HPDE6-E6E7 (cell line): ENCODE results near the gene CKAP2L.

Experiments
- DNase-seq: peaks from one replicate; pipeline ENCODE4 v3.0.0; 2011; ENCODE audit warnings: missing footprints; ENCODE audit errors: extremely low spot score

CKAP2L gene

DNA sequence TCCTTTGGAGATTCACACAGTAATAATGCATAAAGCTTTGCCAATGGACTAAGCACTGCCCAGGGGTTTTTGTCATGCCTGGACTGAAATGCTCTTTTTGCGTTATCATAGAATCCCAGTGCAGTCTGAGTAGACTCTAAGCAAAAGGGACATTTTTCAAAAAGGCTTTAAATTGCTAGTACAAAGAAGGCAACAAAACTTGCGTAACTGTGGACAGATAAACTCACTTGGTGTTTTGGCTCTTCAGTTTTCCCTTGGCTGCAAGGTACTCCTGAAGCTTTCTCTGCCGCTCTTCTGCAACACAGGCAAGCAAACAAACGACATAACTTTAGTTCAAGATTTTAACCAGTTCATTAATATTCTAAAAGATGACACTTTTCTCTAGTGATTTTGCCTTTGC, 2.1 kb downstream of the CKAP2L start:
- DNase-seq, result no peak

- DNase-seq, result no peak
Measured at GRCh38 chr2:112760149-112760548, 4.3 kb downstream of the CKAP2L start.

DNA sequence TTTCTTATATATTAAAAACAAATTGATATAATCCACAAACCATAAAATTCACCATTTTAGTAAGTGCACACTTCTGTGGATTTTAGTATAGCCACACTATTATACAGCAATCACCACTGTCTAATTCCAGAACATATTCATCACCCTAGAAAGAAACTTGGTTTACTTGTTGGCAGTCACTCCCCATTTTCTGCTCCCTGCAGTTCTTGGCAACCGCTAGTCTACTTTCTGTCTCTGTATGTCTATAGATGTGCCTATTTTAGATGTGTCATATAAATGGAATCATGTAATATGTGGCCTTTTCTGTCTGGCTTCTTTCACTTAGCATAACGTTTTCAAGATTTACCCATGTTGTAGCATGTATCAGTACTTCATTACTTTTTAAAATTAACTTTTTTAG, 5.7 kb downstream of the CKAP2L start:
- no peak for DNase-seq

DNA sequence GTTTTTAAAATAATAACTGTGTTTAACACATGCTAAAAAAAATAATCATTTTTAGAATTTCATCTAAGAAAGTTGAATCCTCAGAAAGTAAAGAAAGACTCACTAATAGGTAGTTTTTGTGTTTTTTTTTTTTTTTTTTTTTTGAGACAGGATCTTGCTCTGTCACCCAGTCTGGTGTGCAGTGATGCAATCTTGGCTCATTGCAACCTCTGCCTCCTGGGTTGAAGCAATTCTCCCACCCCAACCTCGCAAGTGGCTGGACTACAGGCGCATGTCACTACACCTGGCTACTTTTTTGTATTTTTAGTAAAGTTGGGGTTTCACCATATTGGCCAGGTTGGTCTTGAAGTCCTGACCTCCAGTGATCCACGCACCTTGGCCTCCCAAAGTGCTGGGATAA, 7.1 kb downstream of the CKAP2L start:
- no peak for DNase-seq

DNA sequence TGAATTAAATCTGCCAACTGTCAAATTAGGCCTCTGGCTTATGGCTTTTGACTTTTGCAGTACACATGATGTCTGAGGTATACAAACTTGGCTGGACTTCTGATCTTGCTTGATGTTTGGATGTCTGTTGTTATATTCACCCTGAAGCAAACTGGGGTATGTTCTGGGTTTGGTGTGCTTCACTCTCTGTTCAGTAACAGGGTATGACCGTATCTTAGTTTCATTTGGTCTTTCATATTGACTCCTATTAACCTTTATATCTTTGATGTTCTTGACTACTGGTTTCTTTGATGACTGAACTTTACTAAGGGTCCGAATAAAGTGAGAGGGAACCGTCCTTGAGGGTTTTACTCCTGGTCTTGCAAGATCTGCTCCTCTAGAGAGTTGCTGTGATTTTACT, 8.2 kb downstream of the CKAP2L start:
- DNase-seq, result no peak

DNA sequence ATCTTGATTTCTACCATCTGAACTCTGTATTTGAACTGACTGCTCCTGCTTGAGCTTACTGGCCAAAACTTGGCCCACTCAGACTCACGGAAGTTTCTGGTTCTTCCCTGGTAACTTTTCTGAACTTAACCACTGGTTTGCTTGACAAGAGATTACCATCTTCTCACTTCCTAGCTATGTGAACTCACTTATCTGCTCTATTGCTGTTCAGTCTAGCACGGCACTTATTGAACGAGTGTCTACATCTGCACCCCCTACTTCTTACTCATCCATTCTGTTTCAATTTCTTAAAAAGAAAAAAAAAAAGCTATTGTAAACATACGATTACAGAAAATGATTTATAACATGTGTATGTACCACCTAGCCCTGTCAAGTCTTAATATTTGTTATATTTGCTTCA, 9.0 kb downstream of the CKAP2L start:
- DNase-seq, result no peak

DNA sequence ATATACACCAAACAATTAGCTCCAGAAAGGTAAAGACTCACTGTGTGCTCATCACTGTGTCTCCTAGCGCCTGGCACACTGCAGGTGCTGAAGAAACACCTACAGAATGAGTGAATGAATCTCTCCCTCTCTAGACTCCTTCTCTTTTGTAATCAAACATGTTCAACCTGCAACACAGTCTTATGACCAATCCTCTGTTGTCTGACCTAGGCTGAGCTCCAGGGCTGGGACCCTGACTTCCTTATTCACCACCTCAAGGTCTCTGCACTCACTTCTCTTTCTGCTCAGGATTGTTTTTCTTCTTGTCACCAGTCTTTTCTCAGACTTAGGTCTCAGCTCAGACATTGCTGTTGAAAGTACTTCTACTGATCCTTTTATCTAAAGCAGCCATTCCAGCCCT, 9.8 kb downstream of the CKAP2L start:
- DNase-seq, result no peak

- DNase-seq, result no peak
Measured at GRCh38 chr2:112752667-112753066, 11.7 kb downstream of the CKAP2L start.

- DNase-seq, result no peak
Measured at GRCh38 chr2:112751451-112752197, 12.8 kb downstream of the CKAP2L start.

- no peak for DNase-seq
Measured at GRCh38 chr2:112750560-112750843, 13.9 kb downstream of the CKAP2L start.

DNA sequence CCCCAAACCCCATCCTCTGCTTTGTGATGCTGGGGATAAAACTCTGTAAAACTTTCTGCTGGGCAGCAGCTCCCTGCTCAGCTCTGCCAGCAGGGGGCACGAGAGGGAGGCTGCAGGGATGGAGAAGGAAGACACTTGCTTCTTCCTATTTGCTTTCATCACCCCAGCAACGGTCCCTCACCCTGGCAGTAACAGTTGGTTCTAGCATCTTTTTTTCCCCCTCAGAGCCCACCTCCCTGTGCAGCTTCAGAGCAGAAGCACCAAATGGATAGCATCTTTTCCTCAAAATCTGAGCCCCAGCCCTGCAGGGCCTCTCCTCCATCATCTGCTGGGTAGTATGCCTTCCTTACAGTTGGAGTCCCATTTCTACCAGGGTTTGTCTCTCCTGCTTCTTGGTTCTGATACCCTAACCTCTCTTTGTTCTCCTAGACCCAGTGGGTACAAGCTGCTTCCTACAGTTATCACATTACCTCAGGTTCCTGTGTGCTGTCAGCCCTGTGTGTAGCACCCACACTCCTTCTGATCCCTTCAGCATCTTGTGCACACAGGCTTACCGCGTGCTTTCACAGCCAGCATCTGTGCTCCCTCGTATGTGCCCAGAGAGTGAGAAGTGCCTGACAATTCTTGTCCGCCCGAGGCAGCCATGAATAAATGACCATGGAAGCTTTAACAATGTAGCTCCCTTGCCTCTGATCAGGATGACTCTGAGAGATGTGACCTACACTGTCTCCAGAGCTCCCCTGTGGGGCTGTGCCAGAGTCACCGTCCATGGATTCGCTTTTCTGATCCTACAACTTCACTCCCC, 14.5 kb downstream of the CKAP2L start:
- peak; percentile 60 for DNase-seq

- no peak for DNase-seq
Measured at GRCh38 chr2:112740527-112740926, 23.9 kb downstream of the CKAP2L start.

GRCh38 chr2:112737542-112738232, 26.7 kb downstream of the CKAP2L start:
- no peak for DNase-seq

DNA sequence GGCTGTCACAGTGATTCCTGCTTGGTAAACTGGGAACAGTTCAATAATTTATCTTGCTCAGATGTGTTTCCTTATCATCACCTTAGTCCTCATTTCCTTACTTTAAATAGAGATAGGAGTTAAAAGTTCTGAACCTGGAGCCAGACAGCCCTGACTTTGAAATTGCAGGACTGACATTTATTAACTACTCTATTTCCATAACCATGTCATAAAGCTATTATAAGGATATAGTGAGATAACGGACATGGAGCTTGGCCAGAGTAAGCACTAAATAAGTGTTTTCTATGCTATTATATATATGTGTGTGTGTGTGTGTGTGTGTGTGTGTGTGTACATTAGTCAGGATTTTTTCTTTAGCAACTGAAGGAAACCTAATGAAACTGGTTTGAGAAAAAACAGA, 30.5 kb downstream of the CKAP2L start:
- no peak for DNase-seq

DNA sequence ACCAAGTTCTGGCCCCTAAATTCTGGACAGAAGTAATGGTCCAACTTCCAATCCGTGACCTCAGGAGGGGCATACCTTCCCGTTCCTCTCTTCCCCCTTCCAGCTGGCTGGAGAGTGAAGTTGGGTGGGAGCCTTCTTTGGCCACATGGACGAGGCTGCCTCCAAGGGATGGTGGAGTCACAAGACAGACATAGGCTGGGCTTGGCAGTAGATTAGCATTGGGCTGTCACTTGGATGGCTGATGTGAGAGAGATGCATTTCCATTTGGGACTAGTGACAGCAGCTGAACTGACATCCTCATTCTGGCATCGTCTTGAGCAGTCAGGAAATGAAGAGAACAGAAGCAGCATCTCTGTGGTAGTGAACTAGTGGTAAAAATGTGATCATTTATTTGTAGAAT, 31.0 kb downstream of the CKAP2L start:
- DNase-seq, result no peak

DNA sequence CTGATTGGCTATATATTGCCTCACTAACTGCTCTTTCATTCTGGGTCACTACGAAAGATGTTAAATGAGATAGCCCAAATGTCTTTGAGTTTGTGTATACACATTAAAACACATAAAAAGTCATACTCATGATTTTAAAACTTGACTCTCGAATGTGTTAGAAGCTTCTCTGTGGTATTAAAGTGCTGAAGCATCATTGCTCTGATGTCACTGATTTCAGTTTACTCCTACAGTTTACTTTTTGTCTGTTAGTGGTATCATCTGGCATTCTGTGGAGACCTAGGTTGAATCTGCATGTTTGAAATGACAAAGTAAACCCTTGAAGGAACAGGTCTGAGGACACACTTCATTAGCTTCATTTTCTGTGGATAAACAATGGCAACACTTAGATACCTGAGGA, 32.9 kb downstream of the CKAP2L start:
- no peak for DNase-seq

- no peak for DNase-seq
Measured at GRCh38 chr2:112730791-112731190, 33.6 kb downstream of the CKAP2L start.

DNA sequence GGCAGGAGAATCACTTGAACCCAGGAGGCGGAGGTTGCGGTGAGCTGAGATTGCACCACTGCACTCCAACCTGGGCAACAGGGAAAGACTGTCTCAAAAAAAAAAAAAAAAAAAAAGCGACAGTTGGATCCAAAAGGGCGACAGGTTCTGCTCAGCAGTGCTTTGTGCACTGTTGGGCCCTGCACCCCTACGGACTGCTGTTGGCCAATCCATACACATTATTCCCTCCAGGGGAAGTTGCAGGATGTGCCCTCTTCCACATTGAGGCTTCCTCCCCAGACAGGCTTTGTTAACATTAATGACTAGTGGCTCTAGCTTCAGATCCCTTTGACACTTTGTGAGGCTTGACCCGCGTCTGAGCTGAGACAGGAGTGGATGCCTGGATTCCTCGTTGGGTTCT, 34.2 kb downstream of the CKAP2L start:
- DNase-seq, result no peak

- no peak for DNase-seq
Measured at GRCh38 chr2:112728378-112729175, 35.8 kb downstream of the CKAP2L start.

GRCh38 chr2:112728029-112728362, 36.4 kb downstream of the CKAP2L start:
- no peak for DNase-seq

DNA sequence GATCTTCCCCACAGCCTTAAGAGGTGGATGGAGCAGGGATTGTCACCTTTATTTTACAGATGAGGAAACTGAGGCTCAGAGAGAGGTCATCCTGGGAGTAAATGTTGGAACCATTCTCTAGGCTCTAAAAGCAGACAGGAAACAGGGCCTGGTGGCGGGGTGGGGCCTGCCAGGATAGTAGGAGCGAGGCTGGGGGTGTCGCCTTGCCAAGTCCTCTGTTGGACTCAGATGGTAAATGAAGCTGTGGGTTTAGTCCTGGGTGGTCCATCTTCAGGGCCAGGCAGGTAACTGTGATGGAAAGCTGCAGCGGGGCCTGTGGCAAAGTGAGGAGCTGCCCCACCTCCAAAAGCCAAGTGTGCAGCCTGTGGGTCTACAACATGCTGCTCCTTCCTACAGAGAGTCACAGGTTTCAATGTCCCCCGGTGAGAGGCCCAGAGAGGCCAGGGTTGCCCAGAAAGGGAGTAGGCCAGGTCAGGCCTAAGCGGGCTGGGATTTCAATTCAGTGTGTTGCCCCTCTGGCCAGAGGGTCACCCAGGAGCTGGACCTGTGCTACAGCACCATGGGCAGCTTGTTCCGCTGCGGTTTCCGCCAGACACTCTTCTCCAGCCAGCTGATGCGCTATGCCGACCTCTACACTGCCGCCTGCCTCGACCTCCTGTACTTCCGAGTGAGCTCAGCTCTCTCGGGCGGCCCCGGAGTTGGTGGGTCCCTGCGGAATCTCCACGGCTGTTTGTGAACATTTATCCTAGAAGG, 37.0 kb downstream of the CKAP2L start:
- DNase-seq, result no peak
